GM13976 (cell line): Measurements from ENCODE around the gene FKBP2.

ENCODE experiments used
- DNase-seq: peaks from one replicate; pipeline ENCODE4 v3.0.0; 2012; ENCODE audit warnings: low spot score
- in situ Hi-C: fragments of 300-500 bp; cut with MboI; formaldehyde crosslinking; loops from one replicate; pipeline ENCODE4 v1.12.0; 2022; ENCODE audit warnings: low sequenced_read_pairs, mixed read lengths, inconsistent platforms; ENCODE audit not compliant: unreplicated experiment
- TF ChIP-seq, protein P1 (sequence below): IDR thresholded peaks from 2 replicates; pipeline ENCODE4 v1.5.1; 2012; ENCODE audit warnings: borderline replicate concordance, mild to moderate bottlenecking; ENCODE audit not compliant: insufficient read depth; ENCODE audit errors: extremely low read depth, missing control alignments, control extremely low read depth

The FKBP2 gene

DNA sequence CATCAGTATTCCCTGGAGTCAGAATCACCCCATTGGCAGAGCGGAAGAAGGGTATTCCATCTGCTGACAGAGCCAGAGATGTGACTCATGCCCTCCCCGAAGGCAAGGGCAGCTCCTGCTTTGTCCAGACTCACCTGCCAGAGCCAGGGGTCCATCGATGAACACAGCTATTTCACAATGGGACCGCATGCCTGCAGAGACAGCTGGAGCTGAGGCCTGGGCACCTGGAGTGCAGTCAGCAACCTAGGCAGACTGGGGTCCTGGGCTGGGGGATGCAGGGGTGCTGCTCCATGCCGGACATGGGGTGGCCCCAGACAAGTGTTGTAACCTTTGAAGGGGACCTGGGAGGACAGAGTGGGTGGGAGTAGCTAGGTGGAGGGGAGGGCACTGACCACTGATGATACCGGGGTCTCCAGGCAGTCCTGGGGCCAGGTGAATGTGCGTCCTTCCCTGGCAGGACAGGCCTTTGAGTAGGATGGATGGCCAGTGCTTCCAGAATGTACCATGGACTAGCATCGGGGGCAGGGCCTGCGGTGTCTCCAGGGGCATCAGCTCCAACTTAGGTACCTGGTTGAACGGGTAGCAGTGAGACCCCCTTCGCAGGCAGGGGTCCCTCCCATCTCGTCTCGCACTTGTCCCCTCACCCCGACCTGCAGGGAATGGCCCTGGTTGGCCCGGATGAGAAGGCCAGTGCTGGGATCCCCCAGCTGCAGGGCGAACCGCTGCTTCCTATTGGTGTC lies 16.6 kb upstream of the FKBP2 start:
- DNase-seq: no peak
- TF ChIP-seq, protein P1, sequence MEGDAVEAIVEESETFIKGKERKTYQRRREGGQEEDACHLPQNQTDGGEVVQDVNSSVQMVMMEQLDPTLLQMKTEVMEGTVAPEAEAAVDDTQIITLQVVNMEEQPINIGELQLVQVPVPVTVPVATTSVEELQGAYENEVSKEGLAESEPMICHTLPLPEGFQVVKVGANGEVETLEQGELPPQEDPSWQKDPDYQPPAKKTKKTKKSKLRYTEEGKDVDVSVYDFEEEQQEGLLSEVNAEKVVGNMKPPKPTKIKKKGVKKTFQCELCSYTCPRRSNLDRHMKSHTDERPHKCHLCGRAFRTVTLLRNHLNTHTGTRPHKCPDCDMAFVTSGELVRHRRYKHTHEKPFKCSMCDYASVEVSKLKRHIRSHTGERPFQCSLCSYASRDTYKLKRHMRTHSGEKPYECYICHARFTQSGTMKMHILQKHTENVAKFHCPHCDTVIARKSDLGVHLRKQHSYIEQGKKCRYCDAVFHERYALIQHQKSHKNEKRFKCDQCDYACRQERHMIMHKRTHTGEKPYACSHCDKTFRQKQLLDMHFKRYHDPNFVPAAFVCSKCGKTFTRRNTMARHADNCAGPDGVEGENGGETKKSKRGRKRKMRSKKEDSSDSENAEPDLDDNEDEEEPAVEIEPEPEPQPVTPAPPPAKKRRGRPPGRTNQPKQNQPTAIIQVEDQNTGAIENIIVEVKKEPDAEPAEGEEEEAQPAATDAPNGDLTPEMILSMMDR: no peak
- in situ Hi-C loops: no loop called here

DNA sequence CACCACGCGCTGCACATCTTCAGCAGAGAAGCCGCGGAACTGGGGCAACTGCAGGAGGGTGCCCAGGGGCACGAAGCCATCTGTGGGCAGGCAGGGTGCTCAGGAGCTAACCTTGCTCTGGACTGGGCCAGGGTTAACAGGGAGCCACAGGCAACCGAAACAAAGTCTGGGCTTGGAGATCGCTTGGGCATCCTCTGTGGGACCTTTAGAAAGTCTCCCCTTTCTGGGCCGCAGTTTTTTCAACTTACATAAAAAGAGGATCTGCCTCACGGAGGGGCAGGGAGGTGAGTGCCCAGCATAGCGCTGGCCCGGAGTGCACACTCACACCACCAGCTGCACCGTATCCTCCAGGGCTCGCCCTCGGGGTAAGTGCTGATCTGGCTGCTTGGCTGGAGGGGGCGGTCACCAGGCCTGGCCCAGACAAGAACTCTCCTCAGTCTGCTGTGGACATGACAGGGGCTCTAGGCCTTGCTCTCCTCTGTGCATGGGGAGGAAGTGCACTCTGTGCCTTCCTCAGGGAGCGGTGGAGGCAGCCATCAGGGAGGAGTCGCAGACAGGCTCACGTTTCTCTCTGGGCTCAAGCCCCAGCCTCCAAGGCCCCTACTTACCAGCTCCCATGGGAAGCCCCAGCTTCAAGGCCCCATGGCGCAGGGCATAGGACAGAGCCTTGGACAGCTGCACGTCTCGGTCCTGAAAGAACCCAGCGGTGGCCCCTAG lies 15.8 kb upstream of the FKBP2 start:
- in situ Hi-C loops: no loop called here
- TF ChIP-seq, protein P1: no peak
- no peak for DNase-seq

DNA sequence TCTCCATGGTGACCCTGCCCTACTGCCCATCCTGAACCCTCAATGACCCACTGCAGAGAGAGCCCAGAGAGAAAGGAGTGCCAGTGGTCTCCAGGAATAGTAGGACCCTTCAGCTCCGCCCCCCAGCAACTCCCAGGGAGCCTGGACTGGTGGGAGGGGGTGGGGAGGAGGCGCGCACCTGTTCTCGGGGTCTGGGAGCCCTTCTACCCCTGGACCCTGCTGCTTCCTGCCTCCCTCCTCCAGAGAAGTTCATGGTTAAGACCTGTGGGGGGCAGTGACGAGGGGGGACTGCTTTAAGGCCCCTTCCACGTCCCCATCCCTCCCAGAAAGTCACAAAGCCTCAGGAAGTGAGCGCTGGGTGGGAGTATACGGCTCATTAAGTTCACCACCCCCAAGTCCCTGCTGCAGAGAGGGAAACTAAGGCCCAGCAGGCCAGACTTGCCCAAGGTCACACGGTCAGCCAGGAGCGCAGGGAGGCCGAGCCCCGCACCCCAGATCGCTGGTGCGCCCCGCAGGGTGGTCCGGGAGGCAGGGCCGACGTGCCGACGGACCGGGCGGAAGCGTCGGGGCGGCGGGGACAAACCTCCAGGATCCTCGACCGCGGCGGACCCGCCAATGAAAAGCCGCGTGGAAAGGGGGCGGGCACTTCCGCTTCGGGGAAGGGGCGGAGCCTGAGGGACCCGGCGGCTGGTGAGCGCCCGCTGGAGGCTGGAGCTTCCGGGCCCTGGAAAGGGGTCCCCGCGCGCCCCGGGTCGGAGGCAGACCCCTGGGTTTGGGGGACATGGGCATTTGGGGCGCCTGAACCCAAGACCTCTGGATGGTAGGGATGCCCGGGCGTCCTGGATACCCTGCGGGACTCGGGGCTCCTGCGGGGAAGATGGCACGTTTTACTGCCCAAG lies 15.0 kb upstream of the FKBP2 start, which contains the start of the genes NUDT22 and TRPT1:
NUDT22 (plus strand) TSS at position 667 of the 899 bp plus-strand sequence. CDS start 379 bp downstream, outside the sequence.
TRPT1 (minus strand) TSS at position 579 of the 899 bp plus-strand sequence; CDS start at position 253, 326 bp downstream.
- DNase-seq: peak; percentile 96
- TF ChIP-seq, protein P1: no peak
- in situ Hi-C loops: no loop called here

DNA sequence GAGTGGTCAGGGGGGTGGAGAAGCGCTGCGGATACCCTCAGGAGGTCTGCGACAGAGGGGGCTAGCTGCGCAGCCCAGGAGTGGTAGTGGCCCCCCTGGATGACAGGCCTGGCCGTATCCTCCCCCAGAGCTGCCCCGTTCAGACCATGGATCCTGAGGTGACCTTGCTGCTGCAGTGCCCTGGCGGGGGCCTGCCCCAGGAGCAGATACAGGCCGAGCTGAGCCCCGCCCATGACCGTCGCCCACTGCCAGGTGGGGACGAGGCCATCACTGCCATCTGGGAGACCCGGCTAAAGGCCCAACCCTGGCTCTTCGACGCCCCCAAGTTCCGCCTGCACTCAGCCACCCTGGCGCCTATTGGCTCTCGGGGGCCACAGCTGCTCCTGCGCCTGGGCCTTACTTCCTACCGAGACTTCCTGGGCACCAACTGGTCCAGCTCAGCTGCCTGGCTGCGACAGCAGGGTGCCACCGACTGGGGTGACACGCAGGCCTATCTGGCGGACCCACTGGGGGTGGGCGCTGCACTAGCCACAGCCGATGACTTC lies 14.3 kb upstream of the FKBP2 start:
- DNase-seq: peak; percentile 84
- in situ Hi-C loops: no loop called here
- TF ChIP-seq, protein P1: no peak

DNA sequence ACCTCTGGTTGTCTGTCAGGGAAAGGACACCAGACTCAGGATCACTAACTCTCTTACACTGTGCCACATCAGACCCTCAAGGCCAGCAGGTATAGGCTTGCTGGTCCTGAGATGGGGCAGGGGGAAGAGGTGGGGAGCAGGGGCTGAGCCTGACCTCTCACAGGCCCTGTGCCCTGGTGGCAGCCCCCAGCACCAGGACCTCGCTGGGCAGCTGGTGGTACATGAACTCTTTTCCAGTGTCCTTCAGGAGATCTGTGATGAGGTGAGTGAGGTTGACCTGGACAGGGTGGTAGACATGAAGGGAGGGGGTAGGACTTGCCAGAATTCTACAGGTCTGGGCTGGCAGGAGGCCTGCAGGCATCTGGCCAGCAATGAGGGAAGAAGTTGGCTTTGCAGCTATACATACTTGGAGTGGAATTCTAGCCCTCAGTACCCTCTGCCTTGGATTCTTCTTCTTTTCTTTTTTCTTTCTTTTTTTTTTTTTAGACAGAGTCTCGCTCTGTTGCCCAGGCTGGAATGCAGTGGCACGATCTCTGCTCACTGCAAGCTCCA lies 13.4 kb upstream of the FKBP2 start:
- TF ChIP-seq, protein P1: no peak
- DNase-seq: no peak
- in situ Hi-C loops: no loop called here
